ENCODE data around the gene NIPBL. TPM values are rescaled to one million over a fixed set of nuclear protein-coding genes. Genes with fewer than 3 reads are reported as not detected.
A peak's percentile ranks its signal among the peaks of the same experiment; 100 is the strongest.
"Not testable (repeated sequence)": the region's sequence is repeated elsewhere in the genome, so short reads cannot be mapped to it uniquely, and the experiment has no call there.

The NIPBL gene, protein sequence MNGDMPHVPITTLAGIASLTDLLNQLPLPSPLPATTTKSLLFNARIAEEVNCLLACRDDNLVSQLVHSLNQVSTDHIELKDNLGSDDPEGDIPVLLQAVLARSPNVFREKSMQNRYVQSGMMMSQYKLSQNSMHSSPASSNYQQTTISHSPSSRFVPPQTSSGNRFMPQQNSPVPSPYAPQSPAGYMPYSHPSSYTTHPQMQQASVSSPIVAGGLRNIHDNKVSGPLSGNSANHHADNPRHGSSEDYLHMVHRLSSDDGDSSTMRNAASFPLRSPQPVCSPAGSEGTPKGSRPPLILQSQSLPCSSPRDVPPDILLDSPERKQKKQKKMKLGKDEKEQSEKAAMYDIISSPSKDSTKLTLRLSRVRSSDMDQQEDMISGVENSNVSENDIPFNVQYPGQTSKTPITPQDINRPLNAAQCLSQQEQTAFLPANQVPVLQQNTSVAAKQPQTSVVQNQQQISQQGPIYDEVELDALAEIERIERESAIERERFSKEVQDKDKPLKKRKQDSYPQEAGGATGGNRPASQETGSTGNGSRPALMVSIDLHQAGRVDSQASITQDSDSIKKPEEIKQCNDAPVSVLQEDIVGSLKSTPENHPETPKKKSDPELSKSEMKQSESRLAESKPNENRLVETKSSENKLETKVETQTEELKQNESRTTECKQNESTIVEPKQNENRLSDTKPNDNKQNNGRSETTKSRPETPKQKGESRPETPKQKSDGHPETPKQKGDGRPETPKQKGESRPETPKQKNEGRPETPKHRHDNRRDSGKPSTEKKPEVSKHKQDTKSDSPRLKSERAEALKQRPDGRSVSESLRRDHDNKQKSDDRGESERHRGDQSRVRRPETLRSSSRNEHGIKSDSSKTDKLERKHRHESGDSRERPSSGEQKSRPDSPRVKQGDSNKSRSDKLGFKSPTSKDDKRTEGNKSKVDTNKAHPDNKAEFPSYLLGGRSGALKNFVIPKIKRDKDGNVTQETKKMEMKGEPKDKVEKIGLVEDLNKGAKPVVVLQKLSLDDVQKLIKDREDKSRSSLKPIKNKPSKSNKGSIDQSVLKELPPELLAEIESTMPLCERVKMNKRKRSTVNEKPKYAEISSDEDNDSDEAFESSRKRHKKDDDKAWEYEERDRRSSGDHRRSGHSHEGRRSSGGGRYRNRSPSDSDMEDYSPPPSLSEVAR (N-terminal part only)
- 16.0 and 56.5 TPM in 2 replicates for total RNA-seq

DNA sequence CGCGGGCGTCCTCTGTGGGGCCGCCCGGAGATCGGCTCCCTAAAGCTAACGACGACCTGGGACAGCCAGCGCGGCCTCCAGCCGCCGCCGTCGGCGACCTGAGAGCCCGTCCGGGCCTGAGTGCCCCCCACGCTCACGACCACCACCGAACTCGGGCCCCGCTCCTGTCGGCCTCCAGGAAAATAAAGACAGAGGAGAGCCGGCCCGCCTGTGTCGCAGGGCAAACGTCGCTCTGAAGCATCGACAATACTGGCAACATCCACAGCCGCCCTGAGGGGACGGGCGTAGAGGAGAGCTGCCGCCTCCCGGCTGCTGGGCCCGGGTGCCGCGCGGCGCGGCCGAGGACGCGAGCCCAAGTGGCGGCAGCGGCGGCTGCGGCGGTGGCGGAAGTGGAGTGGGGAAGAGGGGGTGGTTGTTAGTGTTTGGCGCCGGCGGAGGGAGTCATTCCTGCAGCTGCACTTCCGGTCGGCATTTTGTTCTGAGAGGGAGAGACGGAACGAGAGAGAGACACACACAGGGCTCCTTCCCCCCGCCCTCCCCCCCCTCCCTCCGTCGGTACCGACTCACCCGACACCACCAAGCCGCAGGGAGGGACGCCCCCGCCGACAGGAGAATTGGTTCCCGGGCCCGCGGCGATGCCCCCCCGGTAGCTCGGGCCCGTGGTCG is at the start of gene NIPBL:
Gene NIPBL (plus strand): TSS at position 471 of the 666 bp plus-strand sequence. CDS start 76,928 bp downstream, outside the sequence.
- DNase-seq (ENCODE audit: low read depth): peak; percentile 84

DNA sequence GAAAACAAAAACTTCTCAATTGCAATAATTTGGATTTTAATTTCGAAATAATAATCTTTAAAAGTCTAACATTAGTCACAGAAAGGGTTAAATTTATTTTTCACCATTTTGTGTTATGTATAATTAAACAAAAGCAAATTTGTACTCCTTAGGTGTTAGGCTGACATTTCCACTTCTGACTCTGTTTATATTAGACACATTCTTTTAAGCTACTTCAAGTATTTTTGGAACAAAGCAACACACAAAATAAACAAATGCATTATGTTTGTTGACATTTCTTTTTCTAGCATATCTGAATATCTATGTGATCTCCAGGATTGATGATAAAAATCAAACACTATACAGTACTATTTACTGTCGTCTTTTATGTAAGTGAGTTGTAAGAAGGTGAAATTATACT is 44.3 kb upstream of the NIPBL start:
- no peak for DNase-seq (ENCODE audit: low read depth)

DNA sequence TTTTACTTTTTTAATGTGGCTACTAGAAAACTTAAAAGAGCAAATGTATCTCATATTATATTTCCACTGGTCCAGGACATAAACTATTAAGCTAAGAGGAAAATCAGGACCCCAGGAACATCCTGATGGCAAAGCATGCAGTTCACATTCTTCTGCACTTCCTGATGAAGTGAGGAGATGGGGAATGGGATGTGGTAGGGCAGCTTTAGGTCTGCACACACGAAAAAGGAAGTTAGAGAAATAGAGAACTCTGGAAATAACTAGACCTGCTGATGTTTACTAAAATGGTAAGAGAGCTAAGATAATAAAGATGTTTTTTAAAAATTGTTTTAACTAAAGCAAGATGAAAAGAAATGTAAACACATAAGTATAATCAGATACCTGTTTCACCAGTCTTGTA is 39.7 kb upstream of the NIPBL start:
- DNase-seq (ENCODE audit: low read depth): no peak

DNA sequence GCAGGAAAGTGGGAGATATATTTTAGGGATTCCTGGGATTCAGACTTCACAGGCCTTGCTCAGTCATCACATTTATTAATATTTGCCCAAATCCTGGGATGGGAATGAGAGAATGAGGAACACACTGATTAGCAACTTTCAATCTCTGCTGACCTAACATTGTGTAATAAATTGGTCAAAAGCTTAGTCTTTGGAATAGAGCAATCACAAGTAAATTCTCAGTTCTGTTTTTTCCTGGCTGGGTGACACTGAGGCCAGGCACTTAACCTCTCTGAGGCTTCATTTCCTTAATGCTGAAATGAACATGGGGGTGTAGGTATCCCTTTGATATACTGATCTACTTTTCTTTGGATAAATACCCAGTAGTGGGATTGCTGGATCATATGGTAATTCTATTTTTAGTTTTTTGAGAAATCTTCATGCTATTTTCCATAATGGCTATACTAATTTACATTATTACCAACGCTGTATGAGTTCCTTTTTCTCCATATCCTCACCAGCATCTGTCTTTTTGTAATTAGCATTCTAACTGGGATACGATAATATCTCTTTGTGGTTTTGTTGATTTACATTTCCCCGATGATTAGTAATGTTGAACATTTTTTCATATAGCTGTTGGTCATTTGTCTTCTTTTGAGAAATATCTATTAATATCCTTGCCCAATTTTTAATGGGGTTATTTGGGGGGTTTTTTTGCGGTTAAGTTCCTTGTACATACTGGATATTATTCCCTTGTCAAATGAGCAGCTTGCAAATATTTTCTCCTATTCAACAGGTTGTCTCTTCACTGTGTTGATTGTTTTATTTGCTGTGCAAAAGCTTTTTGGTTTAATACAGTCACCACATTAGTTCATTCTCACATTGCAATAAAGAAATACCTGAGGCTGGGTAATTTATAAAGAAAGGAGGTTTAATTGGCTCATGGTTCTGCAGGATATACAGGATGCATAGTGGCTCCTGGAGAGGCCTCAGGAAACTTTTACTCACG is 36.8 kb upstream of the NIPBL start:
- no peak for DNase-seq (ENCODE audit: low read depth)

DNA sequence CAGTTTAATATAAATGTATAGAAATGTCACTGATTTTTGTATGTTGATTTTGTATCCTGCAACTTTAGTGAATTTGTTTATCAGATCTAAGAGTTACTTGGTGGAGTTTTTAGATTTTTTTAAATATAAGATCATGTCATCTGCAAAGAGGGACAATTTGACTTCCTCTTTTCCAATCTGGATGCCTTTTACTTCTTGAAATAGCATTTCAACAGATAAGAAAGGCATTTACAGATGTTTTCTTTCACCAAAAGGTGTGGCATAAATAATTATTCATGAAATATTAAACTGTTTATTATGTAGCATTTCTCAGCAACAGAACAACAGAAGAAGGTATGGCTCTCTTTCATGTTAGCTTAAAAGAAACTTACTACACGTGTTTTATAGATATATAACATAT is 34.9 kb upstream of the NIPBL start:
- no peak for DNase-seq (ENCODE audit: low read depth)

DNA sequence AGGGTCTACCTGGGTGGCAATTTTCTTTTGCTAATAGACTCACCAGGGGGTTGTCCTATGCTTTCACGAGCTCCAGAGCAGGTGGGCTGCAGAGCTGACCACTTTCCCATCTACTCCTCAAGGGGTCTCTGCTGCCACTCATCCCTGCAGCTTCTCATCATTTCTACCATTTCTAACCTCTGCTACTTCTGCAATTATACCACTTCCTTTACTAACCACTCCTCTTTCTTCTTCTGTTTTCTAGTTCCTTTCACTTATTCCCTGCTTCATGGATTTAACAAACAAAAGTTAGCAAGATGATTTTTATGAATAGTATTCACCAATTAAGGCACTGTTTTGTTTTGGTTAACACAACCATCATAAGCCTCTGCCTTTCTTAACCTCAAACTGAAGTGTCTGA is 34.5 kb upstream of the NIPBL start:
- DNase-seq (ENCODE audit: low read depth): no peak

DNA sequence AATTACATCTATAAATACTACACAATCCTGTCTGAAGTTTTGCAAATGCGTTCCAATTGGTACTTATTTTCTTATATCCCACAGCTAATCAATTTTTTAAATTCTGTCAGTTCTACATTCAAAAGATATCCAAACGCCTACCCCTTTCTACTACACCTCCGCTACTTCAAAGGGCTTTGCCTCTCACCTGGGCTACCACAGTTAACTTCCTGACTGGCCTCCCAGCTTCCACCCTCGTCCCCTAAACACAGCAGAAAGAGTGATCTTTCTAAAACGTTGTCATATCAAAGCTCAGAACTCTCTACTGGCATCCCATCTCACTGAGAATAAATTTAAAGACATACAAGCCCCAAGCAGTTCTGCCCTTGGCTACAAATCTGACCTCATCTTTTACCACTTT is 32.3 kb upstream of the NIPBL start:
- DNase-seq (ENCODE audit: low read depth): no peak

DNA sequence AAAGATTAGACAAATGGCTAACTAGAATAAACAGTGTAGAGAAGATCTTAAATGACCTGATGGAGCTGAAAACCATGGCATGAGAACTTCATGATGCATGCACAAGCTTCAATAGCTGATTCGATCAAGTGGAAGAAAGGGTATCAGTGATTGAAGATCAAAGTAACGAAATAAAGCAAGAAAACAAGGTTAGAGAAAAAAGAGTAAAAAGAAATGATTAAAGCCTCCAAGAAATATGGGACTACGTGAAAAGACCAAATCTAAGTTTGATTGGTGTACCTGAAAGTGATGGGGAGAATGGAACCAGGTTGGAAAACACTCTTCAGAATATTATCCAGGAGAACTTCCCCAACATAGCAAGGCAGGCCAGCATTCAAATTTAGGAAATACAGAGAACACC is 28.0 kb upstream of the NIPBL start:
- DNase-seq (ENCODE audit: low read depth): not testable (repeated sequence)

DNA sequence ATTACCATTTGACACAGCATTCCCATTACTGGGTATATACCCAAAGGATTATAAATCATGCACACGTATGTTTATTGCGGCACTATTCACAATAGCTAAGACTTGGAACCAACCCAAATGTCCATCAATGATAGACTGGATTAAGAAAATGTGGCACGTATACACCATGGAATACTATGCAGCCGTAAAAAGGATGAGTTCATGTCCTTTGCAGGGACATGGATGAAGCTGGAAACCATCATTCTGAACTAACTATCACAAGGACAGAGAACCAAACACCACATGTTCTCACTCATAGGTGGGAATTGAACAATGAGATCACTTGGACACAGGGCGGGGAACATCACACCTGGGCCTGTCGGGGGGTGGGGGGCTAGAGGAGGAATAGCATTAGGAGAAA is 23.7 kb upstream of the NIPBL start:
- not testable (repeated sequence) for DNase-seq (ENCODE audit: low read depth)

DNA sequence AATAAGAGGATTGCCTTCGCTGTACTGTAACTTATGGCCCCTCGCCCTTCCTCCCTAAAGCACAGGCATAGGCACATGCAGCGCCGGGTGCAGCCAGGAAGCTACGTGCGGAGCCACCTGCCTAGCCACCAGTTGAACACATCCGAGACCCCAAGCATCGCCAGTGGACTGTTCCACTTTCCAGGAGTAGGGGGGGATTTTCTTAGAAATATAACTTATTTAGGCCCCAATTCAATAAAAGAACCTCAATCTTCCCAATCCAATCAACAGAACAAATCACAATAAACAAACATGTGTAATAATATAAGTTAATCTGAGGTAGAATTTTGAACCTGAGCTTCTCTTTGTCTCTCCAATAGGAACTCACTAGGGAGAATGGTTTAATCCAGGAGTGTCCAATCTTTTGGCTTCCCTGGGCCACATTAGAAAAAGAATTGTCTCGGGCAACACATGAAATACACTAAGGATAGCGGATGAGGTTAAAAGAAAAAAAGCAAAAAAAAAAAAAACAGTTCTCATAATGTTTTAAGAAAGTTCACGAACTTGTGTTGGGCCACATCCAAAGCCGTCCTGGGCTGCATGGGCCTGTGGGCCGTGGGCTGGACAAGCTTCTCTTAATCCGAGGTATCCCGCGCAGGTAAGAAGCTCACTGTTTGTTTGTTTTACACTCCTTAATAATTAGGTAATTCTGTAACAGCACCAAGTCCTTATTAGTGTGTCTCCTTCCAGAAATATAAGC is 22.0 kb upstream of the NIPBL start:
- no peak for DNase-seq (ENCODE audit: low read depth)

DNA sequence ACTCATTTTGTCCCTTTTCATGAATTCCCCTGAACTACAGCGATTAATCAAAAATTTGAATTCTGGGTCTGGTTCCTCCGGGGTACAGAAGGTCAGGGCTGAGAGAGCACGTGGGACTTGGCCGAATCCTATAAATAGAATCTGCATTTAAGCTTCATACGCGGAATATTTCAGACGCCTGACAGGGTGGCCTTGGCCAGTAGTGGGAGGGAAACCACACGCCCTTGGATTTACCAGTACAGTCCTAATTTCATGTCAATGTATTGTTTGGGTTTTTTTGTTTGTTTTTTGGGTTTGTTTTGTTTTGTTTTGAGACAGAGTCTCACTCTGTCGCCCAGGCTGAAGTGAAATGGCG is 21.5 kb upstream of the NIPBL start:
- DNase-seq (ENCODE audit: low read depth): no peak

DNA sequence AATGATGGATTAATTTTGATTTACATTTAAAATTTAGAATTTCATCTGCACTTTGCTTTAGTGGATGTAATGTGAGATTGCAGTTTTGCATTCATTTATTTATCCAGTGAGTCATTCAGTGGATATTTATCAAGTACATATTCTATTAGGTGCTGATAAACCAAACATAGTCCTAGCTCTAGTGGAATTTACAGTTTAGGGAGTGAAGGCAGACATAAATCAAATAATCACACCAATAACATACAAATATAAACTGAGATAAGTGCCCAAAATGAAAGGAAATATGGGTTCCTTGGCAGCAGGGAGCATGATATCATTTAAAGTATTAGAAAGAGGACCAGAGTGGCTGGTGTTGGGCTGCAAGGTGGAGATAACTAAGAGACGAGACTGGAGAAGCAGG is 14.7 kb upstream of the NIPBL start:
- DNase-seq (ENCODE audit: low read depth): no peak

DNA sequence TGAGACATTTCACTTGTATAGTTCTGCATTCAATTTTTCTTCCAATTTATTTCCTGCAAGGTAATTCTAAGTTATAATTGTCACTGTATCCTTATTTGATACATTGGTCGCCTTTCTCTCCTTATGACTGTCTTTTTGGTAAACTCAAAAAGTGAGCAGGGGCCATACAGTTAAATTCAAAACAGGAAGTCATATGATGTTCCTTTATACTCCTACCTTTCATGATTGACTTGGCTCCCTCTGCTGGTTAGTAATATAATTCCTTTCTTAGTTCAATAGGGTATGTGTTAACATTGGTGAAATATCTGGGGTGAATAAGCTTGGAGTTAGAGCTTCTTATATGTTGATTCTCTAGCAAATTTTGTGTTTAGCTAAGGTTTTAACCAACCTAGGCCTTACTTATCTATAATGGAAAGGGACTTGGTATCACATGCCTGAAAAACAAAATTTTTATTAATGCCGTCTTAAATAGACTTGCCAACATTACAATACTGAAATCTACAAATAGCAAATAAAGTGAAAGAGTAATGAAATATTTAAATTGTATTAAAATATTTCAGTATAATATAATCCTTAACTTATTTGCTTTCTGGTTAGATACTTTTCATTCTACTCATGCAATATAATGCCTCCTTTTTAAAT is 6.0 kb upstream of the NIPBL start:
- DNase-seq (ENCODE audit: low read depth): peak; percentile 78

DNA sequence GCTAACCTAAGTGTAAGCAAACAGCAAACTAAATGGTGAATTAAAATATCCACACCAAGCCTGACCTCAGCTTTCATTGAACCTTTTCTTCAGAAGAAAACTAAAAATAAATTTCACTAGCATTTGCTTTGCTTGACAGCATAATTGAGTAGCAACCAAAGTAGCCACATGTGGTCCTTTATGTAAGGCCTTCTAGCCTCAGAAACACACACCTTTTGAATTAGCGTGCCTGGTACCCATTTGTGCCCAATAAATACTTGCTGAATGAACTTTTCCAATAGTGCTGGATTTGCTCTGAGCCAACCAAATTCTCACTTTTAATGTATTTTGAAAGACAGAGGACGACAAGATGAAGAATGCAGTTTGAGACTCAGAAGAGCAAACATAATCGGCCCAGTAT is 2.1 kb upstream of the NIPBL start:
- no peak for DNase-seq (ENCODE audit: low read depth)

DNA sequence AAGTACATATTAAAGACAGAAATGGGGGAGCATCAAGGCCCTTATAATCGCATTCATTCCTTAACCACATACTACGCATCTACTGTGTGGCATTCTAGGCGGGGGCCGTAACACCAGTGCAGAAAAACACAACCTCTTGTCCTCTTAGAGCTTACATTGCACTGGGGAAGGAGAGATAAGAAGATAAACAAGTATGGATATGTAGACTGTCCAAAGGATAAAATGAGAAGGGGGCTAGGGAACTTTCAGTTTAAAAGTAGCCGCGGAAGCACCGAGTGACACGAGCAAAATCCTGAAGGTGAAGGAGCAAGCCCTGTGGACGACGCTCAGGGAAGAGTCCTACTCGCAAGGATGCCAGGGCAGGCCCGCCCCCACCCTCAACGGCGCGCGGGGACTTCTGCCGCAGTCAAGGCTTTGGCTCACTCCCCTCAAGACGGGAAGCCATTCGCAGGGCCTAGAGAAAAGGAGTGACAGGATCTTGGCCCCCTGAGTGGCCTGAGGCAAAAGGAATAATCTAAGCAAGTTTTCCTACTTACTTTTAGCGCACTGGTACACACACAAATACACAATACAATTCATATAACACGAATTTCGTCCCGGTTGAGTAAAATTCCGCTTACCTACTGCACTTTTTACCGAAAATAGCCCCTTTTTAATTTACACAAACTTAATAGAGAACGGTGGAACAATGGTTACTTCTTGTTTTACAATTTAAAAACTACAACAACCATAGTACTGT is 1.3 kb upstream of the NIPBL start:
- DNase-seq (ENCODE audit: low read depth): no peak

DNA sequence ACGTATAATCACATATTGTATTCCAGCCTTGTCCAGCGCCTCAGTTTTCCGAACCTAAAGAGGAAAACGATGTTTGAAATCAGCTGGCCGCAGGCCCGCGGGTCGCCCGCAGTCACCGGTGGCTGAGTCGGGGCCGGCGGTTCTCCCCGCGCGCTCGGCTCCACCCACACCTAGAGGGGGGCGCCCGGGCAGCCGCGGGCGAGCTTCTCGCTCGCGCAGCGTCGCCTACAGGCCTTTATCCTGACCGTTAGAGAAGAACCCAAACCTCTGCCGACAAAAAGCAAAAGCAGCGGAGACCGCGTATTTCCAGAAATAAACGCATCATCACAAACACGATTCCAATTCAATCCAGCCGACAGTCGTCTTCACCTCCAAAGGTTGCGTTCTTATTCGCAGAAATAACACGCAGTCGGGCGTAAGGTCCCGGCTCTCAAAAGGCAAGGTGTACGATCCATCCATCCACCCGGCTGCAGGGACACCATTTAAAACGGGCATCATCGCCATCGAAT is 725 bp upstream of the NIPBL start:
- DNase-seq (ENCODE audit: low read depth): peak; percentile 57

DNA sequence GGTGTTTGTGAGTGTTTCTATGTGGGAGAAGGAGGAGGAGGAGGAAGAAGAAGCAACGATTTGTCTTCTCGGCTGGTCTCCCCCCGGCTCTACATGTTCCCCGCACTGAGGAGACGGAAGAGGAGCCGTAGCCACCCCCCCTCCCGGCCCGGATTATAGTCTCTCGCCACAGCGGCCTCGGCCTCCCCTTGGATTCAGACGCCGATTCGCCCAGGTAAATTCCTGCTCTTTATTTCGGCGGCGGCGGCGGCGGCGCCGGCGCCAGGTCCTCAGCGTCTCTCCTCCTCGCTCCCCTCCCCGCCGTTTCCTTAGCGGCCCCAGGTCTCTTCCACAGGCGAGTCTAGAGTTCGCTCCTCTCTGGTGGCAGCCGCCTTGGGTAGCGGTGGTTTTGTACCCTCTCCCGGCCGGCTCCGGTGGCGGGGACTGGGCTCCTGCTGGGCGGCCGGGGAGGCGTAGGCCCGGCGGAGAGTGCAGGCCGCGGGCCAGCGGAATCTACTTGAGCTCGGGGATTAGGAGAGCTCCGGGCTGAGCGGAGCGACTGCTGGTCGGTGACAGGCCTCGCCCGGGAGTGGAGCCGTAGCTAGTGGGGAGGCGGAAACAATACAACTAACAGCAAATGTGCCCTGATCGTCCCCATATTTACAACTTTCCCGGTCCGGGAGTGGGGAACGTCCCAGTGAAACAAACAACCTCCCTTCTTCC is 547 bp downstream of the NIPBL start:
- DNase-seq (ENCODE audit: low read depth): no peak

Data from renal cortical epithelial cell (primary cell).